ENCODE measurements around the gene SSTR3. TPM values are rescaled to one million over a fixed set of nuclear protein-coding genes. Genes with fewer than 3 reads are reported as not detected.

The SSTR3 gene
- total RNA-seq, 2 donors from 2014 or later, result 0.11 to 0.20 TPM

- H3K27me3 ChIP-seq (ENCODE audit: control insufficient read depth, insufficient read depth, low read length, poor library complexity, severe bottlenecking), result no peaks in the 10 kb centered on the region
Measured at GRCh38 chr22:37181681-37182080, 30.6 kb downstream of the SSTR3 start.

GRCh38 chr22:37180531-37181231 lies 31.6 kb downstream of the SSTR3 start:
- Mint-ChIP-seq H3K27me3 (ENCODE audit: insufficient read depth) (peaks cover 10% of the 10 kb centered on the region), H3K4me1 (peaks cover 8% of the 10 kb centered on the region), H3K4me3 (no peak overlapping the region), H3K36me3 (ENCODE audit: low read depth) (peaks cover 3% of the 10 kb centered on the region), H3K9me3 (no peaks in the 10 kb centered on the region), H3K27ac (no peak overlapping the region)
- DNase-seq, result no peak
- Histone ChIP-seq H3K4me3 (ENCODE audit: low read length) (no peak overlapping the region), H3K36me3 (ENCODE audit: control insufficient read depth, insufficient read depth, low read length) (no peaks in the 10 kb centered on the region), H3K9me3 (ENCODE audit: control insufficient read depth, low read length) (no peaks in the 10 kb centered on the region), H3K9ac (ENCODE audit: extremely low read depth, low read length, poor library complexity, severe bottlenecking) (no peak overlapping the region), H3K27ac (ENCODE audit: low read depth, low read length) (no peak overlapping the region), H3K27me3 (ENCODE audit: control insufficient read depth, insufficient read depth, low read length, poor library complexity, severe bottlenecking) (no peaks in the 10 kb centered on the region), H3K4me1 (ENCODE audit: control insufficient read depth, insufficient read depth, low read length) (no peaks in the 10 kb centered on the region)
- no peak for TF ChIP-seq CTCF (conservative IDR thresholded peaks at IDR 0.05)
- 87 to 97% methylated on average over 9 to 15 of the region's 15 CpGs for WGBS, 2 experiments (ENCODE audit: insufficient coverage in 1 of 2, insufficient read length in 1 of 2)

More at GRCh38 chr22:37181681-37182080, 30.6 kb downstream of the SSTR3 start:
- peaks cover 13% of the 10 kb centered on the region for H3K4me1 Mint-ChIP-seq
- no peak for DNase-seq
- peaks cover 3% of the 10 kb centered on the region for H3K36me3 Mint-ChIP-seq (ENCODE audit: low read depth)
- H3K4me3 Mint-ChIP-seq, result no peak overlapping the region
- no peaks in the 10 kb centered on the region for H3K9me3 Mint-ChIP-seq
- WGBS, 2 experiments (ENCODE audit: insufficient coverage in 1 of 2, insufficient read length in 1 of 2), result 92 to 98% methylated on average over 4 of the region's 4 CpGs
- Histone ChIP-seq H3K27ac (ENCODE audit: low read depth, low read length) (no peak overlapping the region), H3K4me1 (ENCODE audit: control insufficient read depth, insufficient read depth, low read length) (no peaks in the 10 kb centered on the region), H3K9me3 (ENCODE audit: control insufficient read depth, low read length) (no peaks in the 10 kb centered on the region), H3K9ac (ENCODE audit: extremely low read depth, low read length, poor library complexity, severe bottlenecking) (no peak overlapping the region), H3K4me3 (ENCODE audit: low read length) (no peak overlapping the region), H3K36me3 (ENCODE audit: control insufficient read depth, insufficient read depth, low read length) (no peaks in the 10 kb centered on the region)
- TF ChIP-seq CTCF (conservative IDR thresholded peaks at IDR 0.05), result no peak
- H3K27me3 Mint-ChIP-seq (ENCODE audit: insufficient read depth), result peaks cover 6% of the 10 kb centered on the region
- H3K27ac Mint-ChIP-seq, result no peak overlapping the region

- TF ChIP-seq CTCF (conservative IDR thresholded peaks at IDR 0.05), result no peak
- Histone ChIP-seq H3K36me3 (ENCODE audit: control insufficient read depth, insufficient read depth, low read length) (no peaks in the 10 kb centered on the region), H3K4me1 (ENCODE audit: control insufficient read depth, insufficient read depth, low read length) (no peaks in the 10 kb centered on the region), H3K27me3 (ENCODE audit: control insufficient read depth, insufficient read depth, low read length, poor library complexity, severe bottlenecking) (no peaks in the 10 kb centered on the region), H3K9ac (ENCODE audit: extremely low read depth, low read length, poor library complexity, severe bottlenecking) (no peak overlapping the region), H3K4me3 (ENCODE audit: low read length) (no peak overlapping the region), H3K27ac (ENCODE audit: low read depth, low read length) (no peak overlapping the region), H3K9me3 (ENCODE audit: control insufficient read depth, low read length) (no peaks in the 10 kb centered on the region)
- Mint-ChIP-seq H3K27ac (no peak overlapping the region), H3K27me3 (ENCODE audit: insufficient read depth) (peaks cover 10% of the 10 kb centered on the region), H3K9me3 (no peaks in the 10 kb centered on the region), H3K36me3 (ENCODE audit: low read depth) (peaks cover 3% of the 10 kb centered on the region), H3K4me3 (no peak overlapping the region), H3K4me1 (peaks cover 8% of the 10 kb centered on the region)
- WGBS, 2 experiments (ENCODE audit: insufficient coverage in 1 of 2, insufficient read length in 1 of 2), result 93 to 96% methylated on average over 28 to 31 of the region's 31 CpGs
- DNase-seq, result no peak
Measured at GRCh38 chr22:37179622-37180420, 32.5 kb downstream of the SSTR3 start.

Data from endodermal cell (in vitro differentiated cells).